Measurements from ENCODE around the gene LCE3D. TPM values are rescaled to one million over a fixed set of nuclear protein-coding genes. Genes with fewer than 3 reads are reported as not detected.

The LCE3D gene
- total RNA-seq, 2 donors from 2014 or later, result not detected

DNA sequence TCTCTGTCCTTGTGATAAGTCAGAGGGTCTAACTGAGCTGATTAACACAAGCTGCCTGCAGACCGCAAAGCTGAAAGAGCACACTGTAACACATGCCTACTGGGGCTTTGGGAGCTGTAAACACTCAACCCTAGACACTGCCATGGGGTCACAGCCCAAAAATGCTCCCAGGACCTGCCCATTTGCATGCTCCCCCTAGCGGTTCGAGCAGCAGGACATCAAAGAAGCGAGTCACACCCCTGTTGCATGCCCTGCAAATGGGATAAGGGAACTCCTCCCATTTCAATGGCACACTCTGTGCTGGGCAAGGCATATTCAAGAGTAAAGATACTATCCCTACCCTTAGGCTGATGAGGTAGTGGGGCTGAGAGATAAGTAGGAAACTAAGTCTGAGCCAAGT is 36.5 kb downstream of the LCE3D start:
- ATAC-seq (ENCODE audit: insufficient number of reproducible peaks, low FRiP score, low read depth) (no peak), DNase-seq (ENCODE audit: low spot score) (no peak)
- Histone ChIP-seq H3K9me3 (no peaks in the 10 kb centered on the region), H3K27me3 (replicated peaks; ENCODE audit: insufficient read depth) (no peaks in the 10 kb centered on the region), H3K27ac (no peak overlapping the region), H3K4me3 (no peak overlapping the region), H3K36me3 (no peaks in the 10 kb centered on the region), H3K4me1 (ENCODE audit: control insufficient read depth in 1 of 2, low read depth in 2 of 2) (no peaks in the 10 kb centered on the region)
- TF ChIP-seq CTCF (IDR thresholded peaks at IDR 0.05), result no peak

- no peak for TF ChIP-seq CTCF (IDR thresholded peaks at IDR 0.05)
These were observed 40.4 kb downstream of the LCE3D start for GRCh38 chr1:152539901-152540300.

DNA sequence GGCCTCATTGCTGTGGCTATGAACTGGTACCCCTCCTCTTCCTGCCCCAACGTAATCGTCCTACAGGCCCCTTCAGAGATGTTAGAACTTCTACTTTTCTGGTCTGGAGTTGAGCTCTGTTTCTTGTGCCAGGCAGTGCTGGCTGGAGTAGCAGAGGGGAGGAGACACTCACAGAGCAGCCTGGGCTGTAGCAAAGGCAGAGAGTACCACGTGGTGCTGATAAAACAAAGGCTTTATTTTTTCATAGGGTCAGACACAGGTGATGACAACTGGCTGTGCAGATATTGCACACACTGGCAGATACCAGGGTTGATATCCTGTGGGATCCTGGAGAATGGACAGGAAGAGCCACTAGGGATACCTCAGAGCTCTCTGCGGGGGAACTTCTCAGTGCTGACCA is 42.8 kb downstream of the LCE3D start:
- no peaks in the 10 kb centered on the region for H3K9me3 ChIP-seq
- DNase-seq (ENCODE audit: low spot score) (no peak), ATAC-seq (ENCODE audit: insufficient number of reproducible peaks, low FRiP score, low read depth) (no peak)
- no peak overlapping the region for H3K4me3 ChIP-seq
- H3K27ac ChIP-seq, result no peak overlapping the region
- no peaks in the 10 kb centered on the region for H3K27me3 ChIP-seq (replicated peaks; ENCODE audit: insufficient read depth)
- no peaks in the 10 kb centered on the region for H3K4me1 ChIP-seq (ENCODE audit: control insufficient read depth in 1 of 2, low read depth in 2 of 2)
- no peaks in the 10 kb centered on the region for H3K36me3 ChIP-seq
- TF ChIP-seq CTCF (IDR thresholded peaks at IDR 0.05), result no peak

More at GRCh38 chr1:152539901-152540300, 40.4 kb downstream of the LCE3D start:
- Histone ChIP-seq H3K9me3 (no peaks in the 10 kb centered on the region), H3K27ac (no peak overlapping the region), H3K4me3 (no peak overlapping the region), H3K36me3 (no peaks in the 10 kb centered on the region), H3K4me1 (ENCODE audit: control insufficient read depth in 1 of 2, low read depth in 2 of 2) (no peaks in the 10 kb centered on the region), H3K27me3 (replicated peaks; ENCODE audit: insufficient read depth) (no peaks in the 10 kb centered on the region)
- no peak for DNase-seq (ENCODE audit: low spot score)
- ATAC-seq (ENCODE audit: insufficient number of reproducible peaks, low FRiP score, low read depth), result no peak

GRCh38 chr1:152535774-152536173 is 44.5 kb downstream of the LCE3D start:
- H3K27me3 ChIP-seq (replicated peaks; ENCODE audit: insufficient read depth), result no peaks in the 10 kb centered on the region
- ATAC-seq (ENCODE audit: insufficient number of reproducible peaks, low FRiP score, low read depth), result no peak
- no peak for DNase-seq (ENCODE audit: low spot score)
- no peaks in the 10 kb centered on the region for H3K9me3 ChIP-seq
- no peak for TF ChIP-seq CTCF (IDR thresholded peaks at IDR 0.05)
- H3K36me3 ChIP-seq, result no peaks in the 10 kb centered on the region
- H3K4me1 ChIP-seq (ENCODE audit: control insufficient read depth in 1 of 2, low read depth in 2 of 2), result no peaks in the 10 kb centered on the region
- H3K4me3 ChIP-seq, result no peak overlapping the region
- no peak overlapping the region for H3K27ac ChIP-seq

DNA sequence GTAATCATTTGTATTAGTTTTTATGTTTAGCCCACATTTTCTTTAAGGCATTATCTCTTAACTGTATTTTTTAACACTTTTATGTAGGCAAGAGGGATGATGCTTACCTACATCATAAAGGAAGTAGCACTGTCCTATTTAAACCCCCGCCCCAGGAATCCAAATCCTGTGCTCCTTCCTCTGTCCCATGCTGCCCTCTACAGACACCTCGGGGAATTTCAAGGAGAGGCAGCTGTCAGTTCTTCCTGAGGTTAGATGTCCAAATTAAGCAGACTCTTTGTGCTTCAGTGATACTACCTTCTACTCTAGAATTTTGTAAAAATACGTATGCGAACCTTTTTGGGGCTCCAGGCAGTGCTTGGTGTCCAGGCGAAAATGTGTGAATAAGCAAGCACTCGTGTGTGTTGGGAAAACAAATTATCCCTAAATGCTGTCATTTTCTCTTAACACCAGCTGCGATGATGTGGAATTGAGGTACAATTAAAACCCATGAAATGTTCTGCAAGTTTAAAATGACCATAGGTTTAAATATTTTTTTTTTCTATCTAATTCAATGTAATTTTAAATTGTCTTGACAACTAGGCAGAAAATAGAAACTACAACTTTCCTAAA is 46.9 kb downstream of the LCE3D start:
- no peak for DNase-seq (ENCODE audit: low spot score)
- Histone ChIP-seq H3K4me3 (no peak overlapping the region), H3K4me1 (ENCODE audit: control insufficient read depth in 1 of 2, low read depth in 2 of 2) (no peaks in the 10 kb centered on the region), H3K9me3 (no peaks in the 10 kb centered on the region), H3K27me3 (replicated peaks; ENCODE audit: insufficient read depth) (no peaks in the 10 kb centered on the region), H3K36me3 (no peaks in the 10 kb centered on the region), H3K27ac (no peak overlapping the region)
- no peak for TF ChIP-seq CTCF (IDR thresholded peaks at IDR 0.05)
- ATAC-seq (ENCODE audit: insufficient number of reproducible peaks, low FRiP score, low read depth), result no peak

Other genes with a start within 250 kb of the LCE3D start
- 1 to 10 TPM in 1 of 2 donors, not detected in 1; 2.6 TPM for gene FLG2, start 220.5 kb downstream of the LCE3D start, total RNA-seq
- not detected for gene CRNN, start 166.3 kb downstream of the LCE3D start, total RNA-seq
- gene LCE5A, start 69.7 kb downstream of the LCE3D start, total RNA-seq, result not detected
- gene CRCT1, start 66.0 kb downstream of the LCE3D start, total RNA-seq, result not detected
- gene LCE3E, start 13.7 kb downstream of the LCE3D start, total RNA-seq, result not detected
- gene LCE3C, start 19.7 kb upstream of the LCE3D start, total RNA-seq, result not detected
- not detected for gene LCE3B, start 33.3 kb upstream of the LCE3D start, total RNA-seq
- gene LCE3A, start 42.6 kb upstream of the LCE3D start, total RNA-seq, result not detected
- not detected for gene LCE2D, start 82.9 kb upstream of the LCE3D start, total RNA-seq
- gene LCE2C, start 94.8 kb upstream of the LCE3D start, total RNA-seq, result 1 to 10 TPM in 1 of 2 donors, not detected in 1; 1.8 TPM
- 1 to 10 TPM in 1 of 2 donors, not detected in 1; 2.4 TPM for gene LCE2B, start 105.6 kb upstream of the LCE3D start, total RNA-seq
- gene LCE2A, start 117.8 kb upstream of the LCE3D start, total RNA-seq, result not detected
- gene LCE4A, start 127.6 kb upstream of the LCE3D start, total RNA-seq, result not detected
- gene KPRP, start 177.5 kb upstream of the LCE3D start, total RNA-seq, result under 1 TPM in 1 of 2 donors, not detected in 1; 0.14 TPM
- gene LCE1F, start 194.6 kb upstream of the LCE3D start, total RNA-seq, result not detected
- not detected for gene LCE1E, start 205.7 kb upstream of the LCE3D start, total RNA-seq
- gene LCE1D, start 216.2 kb upstream of the LCE3D start, total RNA-seq, result not detected
- 1 to 10 TPM in 1 of 2 donors, not detected in 1; 2.8 TPM for gene LCE1C, start 226.1 kb upstream of the LCE3D start, total RNA-seq
- gene LCE1B, start 231.5 kb upstream of the LCE3D start, total RNA-seq, result not detected
- gene LCE1A, start 247.0 kb upstream of the LCE3D start, total RNA-seq, result not detected

Data from thoracic aorta (tissue), 2 donors.